ENCODE measurements around the gene TRERF1. TPM values are rescaled to one million over a fixed set of nuclear protein-coding genes. Genes with fewer than 3 reads are reported as not detected.
A peak's percentile ranks its signal among the peaks of the same experiment; 100 is the strongest.

The TRERF1 gene
- total RNA-seq, 6 experiments from 2014 or later: 10.5 to 16.4 (median 15.2) TPM

DNA sequence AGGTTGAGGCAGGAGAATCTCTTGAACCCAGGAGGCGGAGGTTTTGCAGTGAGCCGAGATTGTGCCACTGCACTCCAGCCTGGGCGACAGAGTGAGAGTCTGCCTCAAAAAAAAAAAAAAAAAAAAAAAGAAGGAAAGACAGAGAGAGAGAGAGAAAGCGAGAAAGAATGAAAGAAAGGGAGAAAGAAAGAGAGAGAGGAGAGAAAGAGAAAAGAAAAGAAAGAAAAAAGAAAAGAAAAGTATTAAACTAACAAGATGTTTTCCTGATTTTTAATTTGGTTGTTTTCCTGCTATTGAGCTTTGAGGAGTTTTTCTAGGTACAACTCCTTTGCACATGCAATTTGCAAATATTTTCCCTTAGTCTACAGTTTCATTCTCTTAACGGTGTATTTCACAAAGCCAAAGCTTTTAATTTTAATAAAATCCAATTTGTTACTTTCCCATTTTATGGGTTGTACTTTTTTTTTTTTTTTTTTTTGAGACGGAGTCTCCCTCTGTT lies 10.8 kb upstream of the TRERF1 start:
- peaks cover 2% of the 10 kb centered on the region for H3K36me3 Mint-ChIP-seq (ENCODE audit: low read depth)

DNA sequence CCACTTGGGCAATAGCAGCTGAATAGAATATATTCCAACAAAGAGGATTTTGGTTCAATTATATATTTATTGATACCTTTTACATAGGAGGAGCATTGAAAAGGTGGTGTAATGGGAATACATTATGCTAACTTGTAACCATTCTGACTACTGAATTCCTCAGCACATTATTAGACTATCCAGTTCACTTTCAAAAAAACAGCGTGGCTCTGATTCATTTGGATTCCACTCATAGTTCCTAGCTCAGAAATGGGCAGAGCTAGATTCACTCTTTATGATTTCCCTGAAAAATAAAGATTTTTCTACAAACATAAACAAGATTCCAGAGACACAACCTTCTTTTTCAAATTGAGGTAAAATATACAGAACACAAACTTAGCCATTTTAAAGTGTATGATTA lies 9.2 kb upstream of the TRERF1 start:
- Mint-ChIP-seq H3K9me3 (no peaks in the 10 kb centered on the region), H3K36me3 (ENCODE audit: low read depth) (no peaks in the 10 kb centered on the region), H3K27me3 (ENCODE audit: insufficient read depth) (no peaks in the 10 kb centered on the region; the same call in 1 of the 2 replicates), H3K27ac (peak overlapping the region; percentile 59), H3K4me3 (no peak overlapping the region), H3K4me1 (ENCODE audit: low read depth) (peaks cover 17% of the 10 kb centered on the region)
- TF ChIP-seq, protein P1, sequence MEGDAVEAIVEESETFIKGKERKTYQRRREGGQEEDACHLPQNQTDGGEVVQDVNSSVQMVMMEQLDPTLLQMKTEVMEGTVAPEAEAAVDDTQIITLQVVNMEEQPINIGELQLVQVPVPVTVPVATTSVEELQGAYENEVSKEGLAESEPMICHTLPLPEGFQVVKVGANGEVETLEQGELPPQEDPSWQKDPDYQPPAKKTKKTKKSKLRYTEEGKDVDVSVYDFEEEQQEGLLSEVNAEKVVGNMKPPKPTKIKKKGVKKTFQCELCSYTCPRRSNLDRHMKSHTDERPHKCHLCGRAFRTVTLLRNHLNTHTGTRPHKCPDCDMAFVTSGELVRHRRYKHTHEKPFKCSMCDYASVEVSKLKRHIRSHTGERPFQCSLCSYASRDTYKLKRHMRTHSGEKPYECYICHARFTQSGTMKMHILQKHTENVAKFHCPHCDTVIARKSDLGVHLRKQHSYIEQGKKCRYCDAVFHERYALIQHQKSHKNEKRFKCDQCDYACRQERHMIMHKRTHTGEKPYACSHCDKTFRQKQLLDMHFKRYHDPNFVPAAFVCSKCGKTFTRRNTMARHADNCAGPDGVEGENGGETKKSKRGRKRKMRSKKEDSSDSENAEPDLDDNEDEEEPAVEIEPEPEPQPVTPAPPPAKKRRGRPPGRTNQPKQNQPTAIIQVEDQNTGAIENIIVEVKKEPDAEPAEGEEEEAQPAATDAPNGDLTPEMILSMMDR (IDR thresholded peaks at IDR 0.05): no peak
- DNase-seq: peak; percentile 40

More for the DNA sequence above, 10.8 kb upstream of the TRERF1 start:
- no peak for DNase-seq
- H3K4me3 Mint-ChIP-seq: no peak overlapping the region
- H3K9me3 Mint-ChIP-seq: peaks cover 3% of the 10 kb centered on the region
- no peaks in the 10 kb centered on the region; the same call in 1 of the 2 replicates for H3K27me3 Mint-ChIP-seq (ENCODE audit: insufficient read depth)
- TF ChIP-seq, protein P1 (IDR thresholded peaks at IDR 0.05): no peak
- H3K27ac Mint-ChIP-seq: no peak overlapping the region
- H3K4me1 Mint-ChIP-seq (ENCODE audit: low read depth): peaks cover 17% of the 10 kb centered on the region

DNA sequence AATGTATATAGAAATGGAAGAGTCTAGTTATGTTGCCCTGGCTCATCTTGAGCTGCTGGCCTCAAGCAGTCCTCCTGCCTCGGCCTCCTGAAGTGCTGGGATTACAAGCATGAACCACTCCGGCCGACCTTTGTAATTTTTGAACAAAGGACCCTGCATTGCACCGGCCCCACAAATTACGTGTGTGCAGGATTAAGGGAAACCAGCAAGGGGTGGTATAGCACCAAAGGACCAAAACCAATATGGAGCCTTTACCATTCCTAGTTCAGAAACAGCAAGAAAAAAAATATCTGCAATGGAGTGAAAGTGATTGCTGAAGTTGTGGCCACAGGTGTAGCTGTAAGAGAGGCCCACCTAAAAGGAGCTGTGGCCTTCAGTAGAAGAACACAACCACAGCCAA lies 8.2 kb upstream of the TRERF1 start:
- H3K4me1 Mint-ChIP-seq (ENCODE audit: low read depth): peaks cover 17% of the 10 kb centered on the region
- H3K27me3 Mint-ChIP-seq (ENCODE audit: insufficient read depth): no peaks in the 10 kb centered on the region; the same call in 1 of the 2 replicates
- H3K4me3 Mint-ChIP-seq: no peak overlapping the region
- TF ChIP-seq, protein P1 (IDR thresholded peaks at IDR 0.05): no peak
- DNase-seq: no peak
- H3K36me3 Mint-ChIP-seq (ENCODE audit: low read depth): no peaks in the 10 kb centered on the region
- no peaks in the 10 kb centered on the region for H3K9me3 Mint-ChIP-seq
- H3K27ac Mint-ChIP-seq: no peak overlapping the region

DNA sequence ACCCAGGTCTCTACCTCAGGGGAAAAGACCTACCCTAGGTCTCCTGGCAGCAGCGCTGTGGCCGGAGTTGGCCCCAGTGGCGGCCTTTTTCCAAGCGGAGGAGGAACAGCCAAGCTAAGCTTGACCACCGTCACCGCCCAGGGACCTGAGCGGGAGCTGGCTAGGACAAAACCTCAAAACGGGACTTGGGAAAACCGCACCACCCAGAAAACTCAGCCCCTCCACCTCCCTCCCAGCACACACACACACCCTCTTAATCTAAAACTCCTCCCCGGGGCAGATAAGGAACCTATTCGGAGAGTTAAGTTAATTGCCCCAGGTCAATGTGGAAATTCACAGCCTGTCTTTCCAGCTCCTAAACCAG lies 2.7 kb upstream of the TRERF1 start:
- Mint-ChIP-seq H3K4me3 (peak overlapping the region; percentile 99; the same call in 1 of the 2 replicates), H3K27ac (peak overlapping the region; percentile 86), H3K27me3 (ENCODE audit: insufficient read depth) (no peaks in the 10 kb centered on the region; the same call in none of the 2 replicates), H3K4me1 (ENCODE audit: low read depth) (peaks cover 23% of the 10 kb centered on the region), H3K36me3 (ENCODE audit: low read depth) (no peaks in the 10 kb centered on the region), H3K9me3 (no peaks in the 10 kb centered on the region)
- no peak for DNase-seq
- TF ChIP-seq, protein P1 (IDR thresholded peaks at IDR 0.05): no peak

DNA sequence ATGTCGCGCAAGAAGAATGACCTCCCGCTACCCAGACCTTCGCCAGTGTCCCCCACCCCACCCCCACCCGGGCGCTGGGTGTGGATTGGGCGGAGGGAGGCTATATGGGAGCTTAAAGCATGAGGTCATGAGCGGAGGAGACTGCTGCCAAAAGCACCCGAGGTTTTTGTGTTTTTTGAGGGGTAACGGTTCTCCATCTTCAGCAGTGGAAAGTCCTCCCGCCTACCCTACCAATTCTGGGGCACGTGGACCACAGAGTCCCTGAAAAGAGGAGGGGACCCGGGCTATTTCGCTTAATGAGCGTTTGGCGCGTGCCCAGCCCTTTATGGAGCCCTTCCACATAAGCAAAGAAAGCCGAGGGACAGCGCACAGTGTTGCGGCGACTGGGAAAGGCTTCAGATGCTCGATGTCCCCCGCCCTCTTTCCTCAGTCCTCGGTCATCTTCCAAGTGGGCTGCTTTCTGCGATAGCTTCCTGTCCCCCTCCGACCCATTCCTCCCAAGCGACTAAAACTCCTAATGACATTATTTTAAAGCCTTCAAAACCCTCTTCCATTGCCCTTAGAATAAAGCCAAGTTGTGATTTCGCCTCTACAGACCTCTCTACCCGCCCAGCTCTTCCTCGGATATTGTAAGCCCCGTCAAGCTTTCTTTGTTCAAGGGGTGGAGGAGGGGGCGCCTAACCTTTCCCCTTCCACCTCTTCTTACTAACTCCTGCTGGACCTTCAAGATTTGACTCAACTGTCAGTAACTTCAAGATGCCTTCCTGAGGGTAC lies 2.1 kb upstream of the TRERF1 start:
- peak; percentile 32 for DNase-seq
- Mint-ChIP-seq H3K4me3 (peak overlapping the region; percentile 99), H3K4me1 (ENCODE audit: low read depth) (peaks cover 29% of the 10 kb centered on the region), H3K27ac (peak overlapping the region; percentile 86), H3K9me3 (no peaks in the 10 kb centered on the region), H3K27me3 (ENCODE audit: insufficient read depth) (no peaks in the 10 kb centered on the region; the same call in none of the 2 replicates), H3K36me3 (ENCODE audit: low read depth) (peaks cover 2% of the 10 kb centered on the region)
- TF ChIP-seq, protein P1 (IDR thresholded peaks at IDR 0.05): no peak

Data from HFFc6 (cell line).